ENCODE data around the gene LSS. TPM values are rescaled to one million over a fixed set of nuclear protein-coding genes. Genes with fewer than 3 reads are reported as not detected.

Gene LSS
- total and polyA plus RNA-seq, 2 of the 8 experiments (the other 6 are each of a cell fraction or from before 2014, with no cell fraction given) = 96.1 to 123 TPM

DNA sequence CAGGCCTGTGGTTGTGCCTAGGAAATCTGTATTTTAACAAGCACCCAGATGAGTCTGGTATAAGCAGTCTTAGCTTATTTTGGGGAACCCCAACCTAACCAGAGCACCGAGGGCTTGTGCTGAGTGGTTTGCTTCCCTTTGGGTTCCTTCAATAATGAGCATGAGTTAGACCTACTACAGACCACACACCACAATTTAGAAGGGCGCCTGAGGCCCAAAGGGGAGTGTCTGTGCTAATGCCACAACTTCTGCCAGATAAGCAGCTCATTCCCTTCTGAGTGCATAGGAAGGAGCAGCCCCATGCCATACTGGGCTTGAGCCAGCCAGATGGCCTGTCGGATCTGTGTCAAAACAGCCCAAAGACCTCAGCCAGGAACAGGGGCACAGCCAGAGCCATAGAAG, 15.4 kb upstream of the LSS start:
- H3K79me1 ChIP-seq (ENCODE audit: low read depth, low read length) = peaks cover 3% of the 10 kb centered on the region; the same call in 1 of the 2 replicates
- H3K14ac ChIP-seq (ENCODE audit: insufficient read length) = no peak overlapping the region
- no peak for FAIRE-seq
- no peak overlapping the region for H3K4me2 ChIP-seq (ENCODE audit: insufficient read depth in 1 of 2, low read depth in 2 of 2, low read length in 2 of 2)
- H4K20me1 ChIP-seq (replicated peaks in 1 of 2; ENCODE audit: control insufficient read depth in 1 of 2, insufficient read depth in 2 of 2, low read length in 2 of 2) = peaks cover 1 to 7% of the 10 kb centered on the region in 2 experiments
- no peak overlapping the region for H2AK5ac ChIP-seq (ENCODE audit: low read depth, low read length)
- no peaks in the 10 kb centered on the region for H3K27me3 ChIP-seq (replicated peaks in 1 of 4; ENCODE audit: control insufficient read depth in 3 of 4, extremely low read depth in 1 of 4, insufficient read depth in 3 of 4, low read length in 3 of 4)
- no peak overlapping the region for H3K56ac ChIP-seq (replicated peaks; ENCODE audit: insufficient read length, low read depth, low read length)
- peaks cover 25 to 86% (median 71%) of the 10 kb centered on the region in 4 experiments for H3K36me3 ChIP-seq (ENCODE audit: control insufficient read depth in 2 of 4, insufficient read depth in 4 of 4, low read length in 3 of 4)
- H3K4ac ChIP-seq (replicated peaks; ENCODE audit: insufficient read length, low read depth, low read length) = no peak overlapping the region
- H4K8ac ChIP-seq (ENCODE audit: extremely low read depth, insufficient read depth, low read length) = no peak overlapping the region
- no peak overlapping the region for H3K27ac ChIP-seq (ENCODE audit: low read depth, low read length)
- H4K91ac ChIP-seq (replicated peaks; ENCODE audit: insufficient read length, low read length) = no peak overlapping the region
- WGBS, 2 experiments (ENCODE audit: extremely low coverage in 1 of 2, insufficient coverage in 1 of 2, insufficient read length in 1 of 2, insufficient replicate concordance in 2 of 2, low coverage in 1 of 2, low lambda C conversion rate in 2 of 2, missing lambda C conversion rate in 1 of 2) = 90% methylated on average over 3 of the region's 3 CpGs; no CpG with 5 or more reads in 1 of the 2 experiments
- no peak overlapping the region for H3K4me3 ChIP-seq (ENCODE audit: extremely low read depth in 1 of 4, insufficient read depth in 2 of 4, low read depth in 3 of 4, low read length in 4 of 4)
- H2BK120ac ChIP-seq (replicated peaks; ENCODE audit: low read depth, low read length) = no peak overlapping the region
- H2AFZ ChIP-seq (ENCODE audit: low read length) = no peak overlapping the region
- H3K18ac ChIP-seq (ENCODE audit: extremely low read depth, low read length) = no peak overlapping the region
- no peaks in the 10 kb centered on the region for H3K4me1 ChIP-seq (replicated peaks in 1 of 4; ENCODE audit: control insufficient read depth in 3 of 4, insufficient read depth in 4 of 4, low read length in 3 of 4)
- ChIA-PET POLR2A (ENCODE audit: partially characterized antibody) (interaction anchor here (1.0 to 2.2 kb wide), 6 partner anchors 9 to 79 kb away, joined by 3 to 9 read pairs (median 3); partner anchors contain the start of gene LSS), CTCF (ENCODE audit: partially characterized antibody) (interaction anchor here (1.3 to 2.1 kb wide), 5 partner anchors 11 to 91 kb away, joined by 3 to 4 read pairs (median 3); partner anchors contain the start of gene MCM3AP)
- no peak overlapping the region for H3K9ac ChIP-seq (replicated peaks in 1 of 4; ENCODE audit: extremely low read depth in 1 of 4, low read depth in 3 of 4, low read length in 3 of 4)
- H3K79me2 ChIP-seq (ENCODE audit: control insufficient read depth in 1 of 2, insufficient read depth in 2 of 2, low read length in 2 of 2) = no peaks in the 10 kb centered on the region
- H2BK12ac ChIP-seq (ENCODE audit: low read depth, low read length) = no peak overlapping the region
- TF ChIP-seq EP300 (IDR thresholded peaks at IDR 0.05; ENCODE audit: borderline replicate concordance in 1 of 2, low read depth in 2 of 2, low read length in 2 of 2) (no peak), RFX5 (IDR thresholded peaks at IDR 0.05; ENCODE audit: borderline replicate concordance, low read depth, low read length) (no peak), TBP (IDR thresholded peaks at IDR 0.05; ENCODE audit: low read depth, low read length) (no peak), NRF1 (IDR thresholded peaks at IDR 0.05; ENCODE audit: low read depth, low read length) (no peak), SIRT6 (IDR thresholded peaks at IDR 0.05; ENCODE audit: low read length) (no peak), EGR1 (IDR thresholded peaks at IDR 0.05; ENCODE audit: borderline replicate concordance, low read depth, low read length) (no peak)
- TF ChIP-seq, protein P1, sequence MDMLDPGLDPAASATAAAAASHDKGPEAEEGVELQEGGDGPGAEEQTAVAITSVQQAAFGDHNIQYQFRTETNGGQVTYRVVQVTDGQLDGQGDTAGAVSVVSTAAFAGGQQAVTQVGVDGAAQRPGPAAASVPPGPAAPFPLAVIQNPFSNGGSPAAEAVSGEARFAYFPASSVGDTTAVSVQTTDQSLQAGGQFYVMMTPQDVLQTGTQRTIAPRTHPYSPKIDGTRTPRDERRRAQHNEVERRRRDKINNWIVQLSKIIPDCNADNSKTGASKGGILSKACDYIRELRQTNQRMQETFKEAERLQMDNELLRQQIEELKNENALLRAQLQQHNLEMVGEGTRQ (IDR thresholded peaks at IDR 0.05; ENCODE audit: low read length) = no peak
- H4K5ac ChIP-seq (ENCODE audit: insufficient read length, low read depth, low read length) = no peak overlapping the region
- H2BK20ac ChIP-seq (ENCODE audit: low read length) = no peak overlapping the region
- H2BK15ac ChIP-seq (ENCODE audit: low read length) = no peak overlapping the region
- H3K23me2 ChIP-seq (ENCODE audit: low read depth, low read length) = no peaks in the 10 kb centered on the region
- H2BK5ac ChIP-seq (ENCODE audit: low read depth, low read length) = no peak overlapping the region
- no peaks in the 10 kb centered on the region; a peak in 1 of 4 replicates for H3K9me3 ChIP-seq (ENCODE audit: insufficient read depth in 2 of 2, low read depth in 1 of 2, low read length in 1 of 2)
- H3K23ac ChIP-seq (ENCODE audit: insufficient read length) = no peak overlapping the region
- no peak for DNase-seq (ENCODE audit: low read depth in 1 of 2, low spot score in 2 of 2)

Measured in H1 (cell line).